GM21576 (cell line): ENCODE data around the gene USP28.
A peak's percentile ranks its signal among the peaks of the same experiment; 100 is the strongest.
"Not testable (repeated sequence)": the region's sequence is repeated elsewhere in the genome, so short reads cannot be mapped to it uniquely, and the experiment has no call there.

Experiments used
- ATAC-seq: cut with Tn5 transposase; IDR thresholded peaks from one replicate; pipeline ENCODE4 v1.9.1; 2021; ENCODE audit warnings: mild to moderate bottlenecking, moderate library complexity; ENCODE audit not compliant: unreplicated experiment

The USP28 gene

DNA sequence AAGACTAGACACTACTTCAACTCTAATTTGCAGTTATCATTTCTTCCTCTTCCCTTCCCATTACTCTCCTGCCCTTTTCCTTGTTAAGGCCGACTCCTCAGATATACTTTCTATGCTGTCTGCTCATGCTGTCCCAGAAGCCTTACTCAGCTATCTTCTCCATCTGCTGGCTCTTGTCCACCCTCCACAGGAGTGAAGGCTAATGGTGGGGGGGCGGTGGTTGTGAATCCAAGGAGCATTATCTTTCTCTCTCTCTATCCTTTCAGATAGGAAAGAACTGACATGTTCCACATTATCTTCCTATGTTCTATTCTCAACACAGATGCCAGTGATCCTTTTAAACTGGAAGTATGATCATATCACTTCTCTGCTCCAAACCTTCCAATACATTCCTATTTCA lies 37.4 kb downstream of the USP28 start:
- no peak for ATAC-seq

DNA sequence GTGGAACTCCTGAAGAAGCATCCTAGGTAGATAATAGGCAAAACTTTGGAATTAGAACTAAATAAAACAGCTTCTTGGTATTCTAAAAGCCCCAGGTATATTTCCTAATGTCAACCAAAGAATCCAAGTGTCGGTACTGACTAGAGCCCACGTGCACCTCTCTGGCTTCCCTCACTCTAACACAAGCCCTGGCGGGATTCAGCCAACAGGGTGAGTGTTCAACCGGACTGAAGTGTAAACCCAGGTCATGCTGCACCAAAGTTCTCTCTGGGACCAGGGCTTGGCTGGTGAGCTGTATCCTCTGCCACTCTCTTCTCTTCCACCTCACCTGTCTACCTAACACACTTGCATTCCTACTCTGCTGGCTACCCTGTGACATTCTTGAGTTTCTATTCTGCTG lies 40.1 kb downstream of the USP28 start:
- ATAC-seq = no peak

DNA sequence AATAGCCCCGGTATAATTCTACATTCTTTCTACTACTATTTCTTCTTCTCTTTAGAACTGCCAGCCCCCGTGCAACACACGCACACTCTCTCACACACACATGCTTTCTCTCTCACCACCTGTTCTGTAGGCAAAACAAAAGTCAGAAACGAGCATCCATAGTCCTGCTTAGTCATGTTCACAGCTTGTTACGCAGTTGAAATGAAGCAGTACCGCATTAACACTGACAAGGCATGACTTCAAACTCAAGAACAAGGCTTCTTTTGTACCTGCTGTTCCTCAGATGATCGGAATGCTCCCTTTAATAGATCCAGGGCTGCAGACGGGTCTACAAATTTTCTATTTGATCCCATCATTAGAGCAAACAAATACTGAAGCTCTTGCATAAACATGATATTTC lies 42.2 kb downstream of the USP28 start:
- ATAC-seq = no peak

DNA sequence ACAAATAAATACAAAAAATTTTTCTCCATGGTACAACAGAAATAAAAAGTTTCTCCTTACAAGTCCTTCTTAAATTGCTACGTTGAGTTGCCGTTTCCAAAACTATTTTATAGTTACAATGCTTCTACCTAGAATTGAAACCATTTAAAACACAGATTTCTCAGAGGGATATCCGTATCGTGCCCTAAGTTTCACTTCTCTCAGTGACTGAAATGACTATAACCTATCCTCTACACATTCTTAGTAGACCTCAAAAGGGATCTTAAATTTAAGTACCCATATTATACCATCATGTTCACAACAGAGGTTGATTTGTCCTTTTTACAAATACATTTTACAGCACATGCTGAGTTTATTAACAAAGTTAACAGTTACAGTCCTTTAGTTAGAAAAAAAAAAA lies 44.1 kb downstream of the USP28 start:
- ATAC-seq = peak; percentile 97

DNA sequence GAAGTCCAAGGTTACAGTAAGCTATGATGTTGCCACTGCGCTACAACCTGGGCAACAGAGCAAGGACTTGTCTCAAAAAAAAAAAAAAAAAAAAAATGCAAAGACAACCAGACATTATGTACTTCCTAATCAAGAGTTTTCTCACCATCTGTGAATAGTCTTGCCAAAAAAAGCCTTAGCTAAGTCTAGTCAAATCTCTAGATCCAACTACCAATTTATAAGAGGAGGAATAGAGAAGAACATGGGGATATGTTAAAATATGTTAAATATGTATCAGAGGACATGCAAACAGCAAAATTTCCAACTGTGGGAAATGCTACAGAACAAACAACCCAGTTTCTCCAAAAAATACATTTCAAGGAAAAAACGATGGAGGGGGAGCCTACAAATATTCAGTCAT lies 45.6 kb downstream of the USP28 start:
- no peak for ATAC-seq

DNA sequence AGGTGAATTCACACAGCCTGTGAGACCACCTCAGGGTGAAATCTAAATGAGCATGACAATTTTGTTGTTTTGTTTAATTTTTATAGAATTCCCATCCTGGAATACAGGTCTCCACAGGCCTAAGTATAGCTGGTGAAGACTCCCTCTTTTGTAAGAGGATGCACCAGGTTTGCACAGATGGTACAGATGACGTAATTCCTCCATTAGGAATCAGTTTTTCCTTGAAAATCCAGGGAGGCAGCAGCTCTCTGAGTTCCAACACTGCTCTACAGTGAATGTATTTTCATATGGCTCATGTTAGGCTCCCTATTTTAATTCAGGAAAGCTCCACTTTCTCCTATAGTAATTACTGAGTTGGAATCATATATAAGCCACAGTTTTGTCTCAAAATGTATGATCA lies 47.2 kb downstream of the USP28 start:
- ATAC-seq = no peak

DNA sequence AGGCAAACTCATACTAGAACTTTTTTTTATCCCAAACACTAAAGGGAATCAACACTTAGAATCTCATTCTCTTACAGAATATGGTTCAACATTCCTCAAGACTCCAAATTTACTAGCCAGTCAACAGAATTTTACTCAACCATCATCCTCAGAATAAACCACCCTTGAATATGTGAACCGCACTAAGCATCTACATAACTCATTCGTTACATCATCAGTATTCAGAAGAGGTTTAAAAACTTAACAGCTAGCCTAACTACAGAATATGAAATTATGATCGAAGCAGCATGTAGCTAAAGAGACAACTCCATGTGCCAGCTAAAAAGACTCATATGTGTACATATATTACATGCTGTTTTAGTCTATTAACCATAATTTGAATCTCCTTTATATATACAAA lies 47.9 kb downstream of the USP28 start:
- no peak for ATAC-seq

DNA sequence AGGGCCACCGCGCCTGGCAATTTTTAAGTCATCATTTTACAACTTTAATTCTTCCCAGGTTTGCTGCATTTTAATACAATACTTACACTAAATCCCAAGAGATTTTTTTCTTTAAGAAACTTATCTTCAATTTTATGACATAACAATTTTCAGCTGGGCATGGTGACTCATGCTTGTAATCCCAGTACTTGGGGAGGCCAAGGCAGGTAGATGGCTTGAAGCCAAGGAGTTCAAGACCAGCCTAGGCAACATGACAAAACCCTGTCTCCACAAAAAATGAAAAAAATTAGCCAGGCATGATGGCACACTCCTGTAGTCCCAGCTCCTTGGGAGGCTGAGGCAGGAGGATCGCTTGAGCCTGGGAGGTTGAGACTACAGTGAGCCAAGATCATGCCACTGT lies 56.9 kb downstream of the USP28 start:
- ATAC-seq = no peak

DNA sequence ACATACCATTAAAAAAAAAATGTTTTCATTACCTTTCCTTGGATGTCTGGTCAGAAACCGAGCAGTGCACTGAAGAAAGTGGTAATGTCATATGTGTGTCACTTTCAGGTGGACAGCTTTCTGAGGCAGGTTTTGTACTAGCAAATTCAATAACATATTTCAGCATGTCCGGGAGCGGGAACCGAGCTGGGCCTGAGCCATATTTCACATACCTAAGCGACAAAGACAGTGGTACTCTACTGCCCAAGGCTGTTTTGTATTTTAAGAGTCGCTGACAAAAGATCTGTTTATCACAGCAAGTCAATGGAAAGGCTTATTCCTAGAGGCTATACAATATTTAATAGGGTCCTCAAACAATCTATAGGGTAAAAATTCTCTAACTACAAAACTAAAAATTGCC lies 57.7 kb downstream of the USP28 start:
- ATAC-seq = no peak

DNA sequence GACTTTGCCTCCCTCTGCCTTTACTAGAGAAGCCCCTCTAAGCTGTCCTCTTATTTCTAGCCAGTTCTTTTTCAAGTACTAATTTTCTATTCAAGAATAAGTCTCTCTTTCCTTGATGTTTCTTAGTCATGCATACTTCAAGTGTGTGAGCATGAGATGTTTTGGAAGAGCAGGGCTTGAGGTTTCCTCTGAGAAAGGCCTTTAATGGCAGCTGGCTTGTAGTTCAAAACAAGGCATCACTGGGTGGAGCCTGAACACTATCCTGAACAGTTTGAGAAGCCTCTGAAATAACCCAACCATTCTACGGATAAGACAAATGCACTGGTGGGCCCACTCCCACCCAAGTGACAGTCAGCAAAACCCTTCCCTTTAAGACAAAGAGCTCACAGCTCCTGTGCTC lies 58.2 kb downstream of the USP28 start:
- no peak for ATAC-seq

DNA sequence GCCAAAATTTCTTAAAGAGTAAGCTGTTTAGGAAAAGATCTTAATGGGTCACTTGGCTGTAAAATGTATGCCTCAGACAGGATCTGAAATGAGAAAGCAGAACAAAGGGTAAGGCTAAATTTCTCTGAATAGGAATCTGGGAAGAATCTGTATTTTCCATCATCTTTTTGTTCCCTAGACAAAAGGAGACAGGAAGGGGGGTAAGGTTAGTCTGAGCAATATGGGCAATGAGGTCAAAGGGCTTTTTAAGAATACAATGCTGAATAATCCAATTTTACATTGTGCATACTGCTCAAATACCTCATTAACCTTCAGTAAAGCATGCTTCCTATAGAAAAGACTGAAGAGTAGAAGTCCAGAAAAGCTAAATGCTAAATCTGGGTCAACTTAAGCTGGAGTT lies 61.2 kb downstream of the USP28 start:
- no peak for ATAC-seq

DNA sequence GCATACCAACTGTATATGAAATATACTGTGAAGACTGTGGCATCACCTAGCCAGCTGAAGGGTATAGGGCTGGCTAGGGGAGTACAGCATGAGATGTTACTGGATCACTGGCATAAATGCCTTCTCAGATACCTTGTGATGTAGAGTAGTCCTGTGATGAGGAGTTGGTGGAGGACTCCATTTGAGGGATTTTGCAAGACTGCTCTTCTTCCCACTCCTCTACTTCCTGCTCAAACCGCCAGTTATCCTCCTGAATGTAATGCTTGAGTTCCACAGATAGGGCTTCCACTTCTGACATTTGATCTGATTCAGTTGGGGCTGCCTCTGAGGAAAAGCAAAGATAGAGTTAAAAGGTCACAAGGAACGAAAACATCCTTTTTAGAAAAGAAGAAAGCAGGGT lies 66.4 kb downstream of the USP28 start:
- no peak for ATAC-seq

DNA sequence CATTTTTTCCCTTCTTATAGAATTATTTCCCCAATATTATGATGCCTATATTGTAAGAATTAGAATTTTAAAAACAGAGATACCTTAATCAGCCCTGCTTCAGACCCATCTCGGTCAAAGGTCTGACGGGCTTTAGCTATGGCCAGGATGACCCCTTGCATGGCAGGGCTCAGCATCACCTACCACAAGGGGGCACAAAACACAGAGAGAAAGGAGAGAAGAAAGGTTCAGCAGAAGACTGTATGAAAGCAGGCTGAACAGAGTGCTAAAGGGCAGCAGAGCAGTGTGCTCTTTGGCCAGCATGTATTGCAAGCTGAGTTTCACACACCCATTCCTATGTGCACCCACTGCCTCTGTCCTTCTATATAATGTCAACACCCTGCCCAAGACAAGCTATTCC lies 69.0 kb downstream of the USP28 start:
- no peak for ATAC-seq

DNA sequence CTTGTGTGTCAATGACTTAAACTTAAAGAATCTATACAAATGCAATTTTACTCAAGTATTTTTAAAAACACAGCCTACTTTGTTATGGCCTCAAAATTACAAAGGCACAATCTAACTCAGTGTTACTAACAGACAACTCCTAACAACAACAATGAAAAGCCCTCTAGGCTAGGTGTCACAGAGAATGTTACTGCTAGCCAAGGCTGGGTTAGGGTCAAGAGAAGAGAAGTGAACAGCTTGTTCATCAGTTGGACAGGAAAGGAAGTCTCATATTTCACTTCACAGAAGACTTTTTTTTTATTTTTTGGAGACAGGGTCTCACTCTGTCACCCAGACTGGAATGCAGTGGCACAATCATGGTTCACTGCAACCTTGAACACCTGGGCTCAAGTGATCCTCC lies 69.7 kb downstream of the USP28 start:
- no peak for ATAC-seq

DNA sequence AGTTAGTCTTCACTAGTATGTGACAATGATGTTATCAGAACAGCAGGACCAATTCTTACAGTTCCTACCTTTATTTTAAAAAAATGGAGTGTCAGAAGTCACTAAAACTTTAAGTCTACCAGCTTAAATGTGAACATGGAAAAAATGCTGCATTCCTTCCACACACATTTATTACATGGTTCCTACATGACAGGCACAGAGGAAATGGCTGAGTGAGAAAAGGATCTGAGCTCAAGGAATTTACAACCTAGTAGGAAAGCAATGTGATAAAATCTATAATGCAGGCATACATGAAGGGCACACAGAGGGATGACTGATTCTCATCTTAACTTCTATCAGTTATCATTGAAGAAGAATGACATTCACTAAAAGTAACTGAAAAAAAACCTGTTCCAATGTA lies 72.8 kb downstream of the USP28 start:
- ATAC-seq = no peak

DNA sequence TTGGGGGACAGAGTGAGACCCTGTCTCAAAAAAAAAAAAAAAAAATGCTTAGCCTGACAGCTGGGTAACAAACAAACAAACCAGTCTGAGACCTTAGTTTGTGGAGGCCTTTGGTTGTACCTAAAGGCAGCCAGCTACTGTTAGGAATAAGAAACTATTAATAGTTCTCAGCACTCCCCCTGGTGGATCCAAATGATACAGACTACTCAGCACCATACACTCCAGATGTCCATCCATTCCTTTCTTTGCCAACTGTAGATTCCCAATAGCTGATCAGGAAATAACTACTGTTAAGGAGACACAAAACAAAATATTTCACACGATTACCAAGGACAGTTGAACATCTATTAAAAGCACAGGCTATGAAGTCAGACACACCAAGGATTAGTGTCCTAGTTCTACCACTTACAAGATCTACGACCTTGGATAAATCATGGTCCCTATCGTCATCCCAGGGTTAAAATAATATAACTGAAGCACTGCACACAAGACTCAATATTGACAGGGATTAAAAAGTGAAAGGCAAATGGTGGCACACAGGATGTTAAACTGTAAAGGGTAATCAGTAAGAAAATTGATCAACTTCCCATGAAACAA lies 78.6 kb downstream of the USP28 start:
- ATAC-seq = peak; percentile 68

DNA sequence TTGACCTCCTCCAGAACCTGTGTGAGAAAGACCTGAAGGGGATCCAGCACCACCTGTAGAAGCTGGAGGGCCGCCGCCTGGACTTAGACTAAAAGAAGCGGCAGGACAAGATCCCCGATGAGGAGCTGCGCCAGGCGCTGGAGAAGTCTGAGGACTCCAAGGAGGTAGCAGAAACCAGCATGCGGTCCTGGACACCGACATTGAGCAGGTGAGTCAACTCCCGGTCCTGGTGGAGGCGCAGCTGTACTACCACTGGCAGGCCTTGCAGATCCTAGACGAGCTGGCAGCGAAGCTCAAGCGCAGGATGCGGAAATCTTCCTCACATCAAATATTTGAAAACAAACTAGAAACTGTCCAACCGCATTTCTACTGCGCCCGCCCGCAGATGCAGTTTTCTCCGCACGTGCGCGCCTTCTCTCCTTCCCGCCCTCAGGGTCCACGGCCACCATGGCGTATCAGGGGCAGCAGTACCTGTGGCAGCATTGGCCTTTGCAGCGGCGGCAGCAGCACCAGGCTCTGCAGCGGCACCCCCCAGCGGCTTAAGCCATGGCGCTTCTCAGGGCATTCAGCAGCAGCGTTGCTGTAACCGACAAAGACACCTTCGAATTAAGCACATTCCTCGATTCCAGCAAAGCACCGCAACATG lies 85.6 kb downstream of the USP28 start:
- no peak for ATAC-seq

DNA sequence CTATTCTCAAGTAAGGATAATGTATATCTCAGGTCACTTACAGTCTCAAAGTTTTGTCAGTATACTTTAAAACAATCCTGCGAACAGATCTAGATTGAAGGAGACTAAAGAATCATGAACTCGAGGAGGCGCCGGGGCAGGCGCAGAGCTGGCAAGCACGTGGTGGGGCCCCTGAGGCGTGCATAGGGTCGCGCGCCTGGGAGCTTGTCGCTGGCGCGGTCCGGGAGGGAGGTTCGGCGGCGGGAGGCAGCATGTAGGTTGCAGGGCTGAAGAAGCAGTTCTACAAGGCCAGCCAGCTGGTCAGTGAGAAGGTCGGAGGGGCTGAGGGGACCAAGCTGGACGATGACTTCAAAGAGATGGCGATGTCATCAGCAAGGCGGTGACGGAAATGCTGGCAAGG lies 86.4 kb downstream of the USP28 start:
- not testable (repeated sequence) for ATAC-seq

DNA sequence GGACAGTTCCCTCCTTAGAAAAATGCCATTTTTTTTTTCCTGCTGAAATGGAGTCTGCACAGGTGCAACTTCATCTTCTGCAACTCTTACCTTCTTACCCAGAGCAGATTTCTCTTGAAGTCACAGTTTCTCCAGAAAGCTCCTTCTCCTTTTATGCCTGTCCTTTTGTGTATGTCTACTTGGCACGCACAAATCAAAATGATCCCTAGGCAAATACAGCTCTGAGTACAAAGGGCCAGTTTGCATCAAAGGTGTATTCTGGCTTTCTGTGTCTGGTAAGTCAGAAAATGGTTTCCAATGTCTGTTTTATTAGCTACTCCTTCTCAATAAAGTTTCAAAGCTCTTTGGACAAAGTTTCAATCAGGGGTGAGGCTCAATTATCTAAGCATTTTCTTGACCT lies 93.2 kb downstream of the USP28 start:
- no peak for ATAC-seq

DNA sequence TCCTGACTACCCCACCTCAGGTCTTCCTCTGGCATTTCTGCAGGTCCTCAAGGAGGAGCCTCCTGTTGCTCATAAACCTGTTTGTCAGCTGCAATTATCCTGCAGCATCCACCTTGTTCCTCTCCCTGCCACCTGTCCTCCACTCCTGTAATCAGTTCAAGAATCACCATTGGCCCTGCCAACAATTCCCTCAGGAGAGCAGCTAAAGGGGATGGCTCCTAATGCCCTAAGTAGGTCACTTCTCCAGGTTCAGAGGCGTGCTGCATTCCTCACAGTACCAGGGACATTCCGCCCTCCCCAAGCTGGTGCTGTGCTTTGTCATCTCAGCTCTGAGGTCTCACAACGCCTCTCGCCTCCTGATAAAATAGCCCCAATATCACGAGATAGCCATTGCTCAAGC lies 93.7 kb downstream of the USP28 start:
- no peak for ATAC-seq

DNA sequence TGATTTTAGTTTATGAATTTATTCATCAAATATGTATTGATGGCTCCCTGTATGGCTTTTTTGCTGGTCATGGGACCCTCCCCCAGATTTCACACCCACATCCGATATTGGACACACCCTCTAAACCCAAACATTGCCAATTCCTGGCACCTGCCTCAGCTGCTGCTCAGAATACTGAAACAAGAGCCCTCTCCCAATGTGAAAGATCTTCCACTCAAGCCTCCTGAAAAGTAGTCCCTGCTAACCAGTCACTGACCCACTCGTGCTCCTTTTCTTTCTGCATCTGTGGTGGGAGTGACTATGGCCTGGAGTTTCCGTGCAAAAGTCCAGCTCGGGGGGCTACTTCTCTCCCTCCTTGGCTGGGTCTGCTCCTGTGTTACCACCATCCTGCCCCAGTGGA lies 95.9 kb downstream of the USP28 start, which contains the start of gene CLDN25:
CLDN25 (plus strand) TSS at position 301 of the 400 bp plus-strand sequence; CDS start at position 301, 0 bp downstream.
- no peak for ATAC-seq

DNA sequence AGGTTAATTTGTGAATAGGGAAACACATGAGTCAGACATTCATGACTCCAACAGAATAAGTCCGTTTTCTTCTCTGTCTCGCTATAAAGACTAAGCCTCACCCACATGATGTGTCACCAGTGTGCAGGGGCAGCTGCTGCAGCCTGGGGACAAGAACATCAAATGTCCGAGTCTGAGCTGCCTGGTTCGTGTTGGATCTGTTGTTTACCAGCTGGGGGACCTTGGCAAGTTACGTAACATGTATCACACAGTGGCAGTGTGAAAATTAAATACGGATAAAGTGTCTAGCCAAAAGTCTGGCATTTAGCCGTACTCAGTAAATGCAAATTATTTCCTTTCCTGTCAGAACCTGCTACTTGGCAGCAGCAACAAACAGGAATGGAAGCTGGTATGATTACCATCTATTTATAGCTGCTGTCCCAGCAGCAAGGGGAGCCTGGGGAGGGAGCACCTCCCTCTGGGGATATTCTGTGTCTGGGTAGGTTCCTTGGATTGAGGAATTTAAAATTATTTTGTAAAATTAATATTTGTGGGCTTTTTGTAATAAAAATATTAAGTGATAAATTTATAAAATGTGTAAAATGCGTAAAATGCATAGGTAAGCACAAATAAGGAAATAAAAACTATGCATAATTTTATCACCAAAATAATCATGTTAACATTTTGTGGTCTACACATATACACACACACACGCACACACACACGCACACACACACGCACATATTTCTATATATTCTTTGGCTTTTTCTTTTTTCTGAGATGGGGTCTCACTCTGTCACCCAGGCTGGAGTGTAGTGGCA lies 97.1 kb downstream of the USP28 start:
- no peak for ATAC-seq
